Calu3 (cell line): ENCODE measurements around the gene CPE. TPM values are rescaled to one million over a fixed set of nuclear protein-coding genes. Genes with fewer than 3 reads are reported as not detected.
A peak's percentile ranks its signal among the peaks of the same experiment; 100 is the strongest.

Experiments used
- BruUV-seq: library from RNA; stranded (reverse); fragments of 400-500 nt; replicated peaks from 2 replicates; lab custom pipeline; 2021; lab: Mats Ljungman, UMichigan
- CTCF ChIA-PET: fragments of 300-600 bp; sonication (Branson Sonifier 250); formaldehyde crosslinking; loops from one replicate; lab custom pipeline; 2022; ENCODE audit warnings: antibody characterized with exemption; lab: Charles Lee
- DNase-seq: peaks from one replicate; pipeline ENCODE4 v3.0.0; 2022
- H3K27ac Mint-ChIP-seq: one replicate; pipeline ENCODE4 v1.8.0; 2022; ENCODE audit warnings: mixed read lengths; ENCODE audit not compliant: unreplicated experiment
- H3K27me3 Mint-ChIP-seq: one replicate; pipeline ENCODE4 v1.8.0; 2022; ENCODE audit warnings: mixed read lengths; ENCODE audit not compliant: unreplicated experiment
- H3K36me3 Mint-ChIP-seq: one replicate; pipeline ENCODE4 v1.8.0; 2022; ENCODE audit warnings: mild to moderate bottlenecking, moderate library complexity, mixed read lengths; ENCODE audit not compliant: insufficient read depth, unreplicated experiment
- H3K4me1 Mint-ChIP-seq: one replicate; pipeline ENCODE4 v1.8.0; 2022; ENCODE audit warnings: mild to moderate bottlenecking, low read depth, mixed read lengths; ENCODE audit not compliant: unreplicated experiment
- H3K4me3 Mint-ChIP-seq: one replicate; pipeline ENCODE4 v1.8.0; 2022; ENCODE audit warnings: mild to moderate bottlenecking, low read depth, moderate library complexity, mixed read lengths; ENCODE audit not compliant: unreplicated experiment
- H3K9me3 Mint-ChIP-seq: one replicate; pipeline ENCODE4 v1.8.0; 2022; ENCODE audit warnings: low read depth, mixed read lengths; ENCODE audit not compliant: unreplicated experiment
- CTCF ChIP-seq: fragments of 200-600 bp; IDR thresholded peaks from one replicate; pipeline ENCODE4 v1.8.0; 2022; ENCODE audit warnings: antibody characterized with exemption; ENCODE audit not compliant: unreplicated experiment
- intact Hi-C: fragments of 100-400 bp; cut with micrococcal nuclease; formaldehyde crosslinking; loops from one replicate; pipeline ENCODE4 v1.10.0; 2022; ENCODE audit not compliant: unreplicated experiment
- total RNA-seq: library from RNA; stranded (reverse); gene quantifications from 2 replicates; pipeline ENCODE4 v1.2.3, GENCODE V29; 2022

The CPE gene
- total RNA-seq, 1 experiment from 2014 or later: 4.7 TPM

GRCh38 chr4:165393704-165394103 is 14.9 kb downstream of the CPE start:
- Mint-ChIP-seq H3K27ac (no peak overlapping the region), H3K36me3 (no peaks in the 10 kb centered on the region), H3K27me3 (no peaks in the 10 kb centered on the region), H3K4me3 (no peak overlapping the region), H3K9me3 (no peaks in the 10 kb centered on the region), H3K4me1 (no peaks in the 10 kb centered on the region)
- CTCF ChIA-PET: no interaction called here
- intact Hi-C loops: no loop called here
- no peak for TF ChIP-seq CTCF
- DNase-seq: no peak
- no TSS peak for BruUV-seq

- DNase-seq: no peak
Measured at GRCh38 chr4:165394275-165394674, 15.5 kb downstream of the CPE start.

GRCh38 chr4:165398570-165398969 is 19.8 kb downstream of the CPE start:
- no peaks in the 10 kb centered on the region for H3K9me3 Mint-ChIP-seq
- peak; percentile 4 for DNase-seq
- no peaks in the 10 kb centered on the region for H3K27me3 Mint-ChIP-seq
- no peak overlapping the region for H3K4me3 Mint-ChIP-seq
- no peak for TF ChIP-seq CTCF
- H3K36me3 Mint-ChIP-seq: no peaks in the 10 kb centered on the region
- no peaks in the 10 kb centered on the region for H3K4me1 Mint-ChIP-seq
- no TSS peak for BruUV-seq
- H3K27ac Mint-ChIP-seq: no peak overlapping the region
- intact Hi-C loops: no loop called here
- CTCF ChIA-PET: no interaction called here

More at GRCh38 chr4:165394275-165394674, 15.5 kb downstream of the CPE start:
- TF ChIP-seq CTCF: no peak
- intact Hi-C loops: no loop called here
- no TSS peak for BruUV-seq
- Mint-ChIP-seq H3K9me3 (no peaks in the 10 kb centered on the region), H3K4me1 (no peaks in the 10 kb centered on the region), H3K27me3 (no peaks in the 10 kb centered on the region), H3K27ac (no peak overlapping the region), H3K4me3 (no peak overlapping the region), H3K36me3 (no peaks in the 10 kb centered on the region)
- CTCF ChIA-PET: no interaction called here

GRCh38 chr4:165402375-165402774 is 23.6 kb downstream of the CPE start:
- CTCF ChIA-PET: no interaction called here
- no peaks in the 10 kb centered on the region for H3K27me3 Mint-ChIP-seq
- DNase-seq: no peak
- H3K9me3 Mint-ChIP-seq: no peaks in the 10 kb centered on the region
- intact Hi-C loops: no loop called here
- no peak overlapping the region for H3K27ac Mint-ChIP-seq
- no TSS peak for BruUV-seq
- H3K36me3 Mint-ChIP-seq: no peaks in the 10 kb centered on the region
- no peak overlapping the region for H3K4me3 Mint-ChIP-seq
- TF ChIP-seq CTCF: no peak
- H3K4me1 Mint-ChIP-seq: no peaks in the 10 kb centered on the region
